NCI-H524 treated with DMSO at 0.1 percent for 48 hours (cell line): Measurements from ENCODE around the gene WFDC10A.
"Not testable (repeated sequence)": the region's sequence is repeated elsewhere in the genome, so short reads cannot be mapped to it uniquely, and the experiment has no call there.

Experiments
- DNase-seq: peaks from one replicate; lab custom pipeline; 2025; lab: John Stamatoyannopoulos, UW

WFDC10A gene

DNA sequence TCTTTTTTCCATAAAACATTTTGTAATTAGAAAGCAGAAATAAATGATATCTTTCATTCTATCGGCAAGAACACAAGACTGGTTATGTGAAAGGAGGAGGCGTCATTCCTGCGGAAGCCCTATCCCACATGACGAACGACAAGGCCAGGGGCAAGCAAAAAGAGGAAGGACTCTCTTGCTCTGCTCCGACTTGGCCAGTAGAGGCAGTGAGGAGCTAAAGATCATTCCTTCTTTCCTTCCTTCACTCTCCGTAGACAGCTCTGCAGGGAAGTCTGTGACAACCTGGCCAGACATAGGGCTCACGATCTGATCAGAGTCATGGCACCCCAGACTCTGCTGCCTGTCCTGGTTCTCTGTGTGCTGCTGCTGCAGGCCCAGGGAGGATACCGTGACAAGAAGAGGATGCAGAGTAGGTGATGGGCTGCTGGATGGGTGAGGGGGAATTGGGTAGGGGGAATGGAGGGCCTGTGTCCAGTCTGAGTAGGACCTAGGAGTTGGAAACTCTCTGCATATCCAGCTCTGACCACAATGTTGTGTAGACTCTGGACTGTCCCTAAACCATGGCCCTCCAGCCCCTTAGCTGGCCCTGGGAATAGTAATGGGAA is at the start of gene WFDC10A:
WFDC10A (plus strand) TSS at position 244 of the 605 bp plus-strand sequence; CDS start at position 319, 75 bp downstream.
- no peak for DNase-seq

DNA sequence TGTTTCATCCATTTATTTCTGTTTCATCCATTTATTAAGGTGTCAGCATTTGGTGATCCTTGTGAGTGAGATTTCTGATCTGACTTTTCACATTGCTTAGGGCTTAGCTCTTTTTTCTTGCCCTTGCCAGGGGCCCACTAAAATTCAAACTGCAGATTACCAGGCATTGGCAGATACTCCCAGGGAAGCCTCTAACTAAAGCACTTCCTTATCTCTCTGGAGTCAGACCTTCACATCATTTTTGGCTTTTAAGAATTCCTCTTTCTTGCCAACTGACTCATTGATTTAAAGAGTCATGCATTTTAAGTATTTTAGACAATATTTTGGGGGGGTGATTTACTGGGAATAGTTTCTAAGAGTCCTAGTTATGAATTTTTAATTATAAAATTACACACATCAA is 47.8 kb upstream of the WFDC10A start:
- no peak for DNase-seq

DNA sequence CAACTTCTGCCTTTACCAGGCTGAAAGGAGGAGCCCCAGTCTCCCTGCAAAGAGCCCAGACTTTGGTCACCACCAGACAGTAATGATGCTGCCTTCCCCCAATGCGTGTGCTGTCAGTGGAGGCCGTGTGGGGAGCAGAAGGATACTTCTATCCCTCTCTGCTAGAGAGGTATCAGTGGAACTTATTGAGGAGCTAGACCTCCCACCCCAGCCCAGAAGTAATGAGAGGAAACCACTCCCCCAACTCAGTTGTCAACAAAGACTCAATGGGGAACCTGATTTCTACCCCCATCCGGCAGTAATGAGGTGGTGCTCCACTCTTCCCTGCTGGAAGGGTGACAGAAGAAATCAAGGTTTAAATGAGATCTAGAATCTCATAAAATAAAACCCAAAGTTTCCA is 46.0 kb upstream of the WFDC10A start:
- DNase-seq: no peak

DNA sequence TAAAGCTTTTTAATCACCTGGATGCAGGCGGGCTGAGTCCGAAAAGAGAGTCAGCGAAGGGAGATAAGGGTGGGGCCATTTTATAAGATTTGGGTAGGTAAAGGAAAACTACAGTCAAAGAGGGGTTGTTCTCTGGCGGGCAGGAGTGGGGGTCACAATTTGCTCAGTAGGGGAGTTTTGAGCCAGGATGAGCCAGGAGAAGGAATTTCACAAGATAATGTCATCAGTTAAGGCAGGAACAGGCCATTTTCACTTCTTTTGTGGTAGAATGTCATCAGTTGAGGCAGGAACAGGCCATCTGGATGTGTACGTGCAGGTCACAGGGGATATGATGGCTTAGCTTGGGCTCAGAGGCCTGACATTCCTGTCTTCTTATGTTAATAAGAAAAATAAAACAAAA is 45.2 kb upstream of the WFDC10A start:
- not testable (repeated sequence) for DNase-seq

DNA sequence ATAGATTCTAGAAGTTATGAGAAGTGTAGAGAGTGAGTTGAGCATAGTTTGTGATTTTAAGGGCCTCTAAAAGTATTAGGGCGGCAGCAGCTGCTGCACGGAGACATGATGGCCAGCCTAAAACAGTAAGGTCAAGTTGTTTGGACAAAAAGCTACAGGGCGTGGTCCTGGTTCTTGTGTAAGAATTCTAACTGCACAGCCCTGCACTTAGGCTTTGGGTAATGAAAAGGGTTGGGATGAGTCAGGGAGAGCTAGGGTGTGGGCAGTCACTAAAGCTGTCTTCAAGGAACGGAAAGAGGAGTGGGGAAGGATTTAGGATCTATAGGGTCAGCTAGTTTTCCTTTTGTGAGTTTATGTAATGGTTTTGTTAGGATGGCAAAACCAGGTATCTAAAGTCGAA is 43.6 kb upstream of the WFDC10A start:
- DNase-seq: not testable (repeated sequence)

DNA sequence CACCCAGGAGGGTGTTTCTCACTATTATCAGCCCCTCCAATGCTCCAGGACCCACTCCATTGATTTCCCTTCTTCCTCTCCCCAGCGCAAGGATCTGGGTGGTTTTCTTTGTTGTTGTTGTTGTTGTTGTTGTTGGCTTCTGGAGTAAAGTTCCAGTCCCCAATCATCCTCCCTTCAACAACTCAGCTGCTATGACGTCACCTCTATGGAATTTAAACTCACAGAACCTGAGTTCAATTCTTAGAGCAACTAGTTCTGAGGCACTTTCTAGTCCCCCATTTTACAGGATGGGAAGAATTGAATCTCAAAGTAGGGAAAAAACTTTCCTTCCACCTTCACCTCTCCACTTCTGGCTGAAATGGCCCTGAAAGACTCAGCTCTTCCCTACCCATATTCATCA is 40.7 kb upstream of the WFDC10A start:
- DNase-seq: no peak

DNA sequence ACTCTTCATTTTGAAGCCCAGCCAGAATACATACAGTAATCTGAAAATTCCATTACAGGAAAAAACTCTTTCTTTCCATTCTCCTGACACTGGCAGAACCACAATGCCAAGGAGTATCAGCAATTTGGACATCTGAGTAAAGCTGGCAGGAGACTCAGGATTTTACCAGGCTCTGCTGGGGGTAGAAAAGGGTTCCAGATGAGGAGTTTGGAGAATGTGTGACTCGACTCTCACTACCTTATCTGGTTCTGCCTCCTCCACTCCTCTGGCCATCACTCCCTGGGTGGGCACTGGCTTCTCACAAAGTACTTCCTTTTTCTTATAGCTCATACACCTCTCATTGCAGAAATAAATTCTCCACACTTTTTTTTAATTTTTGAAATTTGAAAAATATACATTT is 39.8 kb upstream of the WFDC10A start:
- no peak for DNase-seq

DNA sequence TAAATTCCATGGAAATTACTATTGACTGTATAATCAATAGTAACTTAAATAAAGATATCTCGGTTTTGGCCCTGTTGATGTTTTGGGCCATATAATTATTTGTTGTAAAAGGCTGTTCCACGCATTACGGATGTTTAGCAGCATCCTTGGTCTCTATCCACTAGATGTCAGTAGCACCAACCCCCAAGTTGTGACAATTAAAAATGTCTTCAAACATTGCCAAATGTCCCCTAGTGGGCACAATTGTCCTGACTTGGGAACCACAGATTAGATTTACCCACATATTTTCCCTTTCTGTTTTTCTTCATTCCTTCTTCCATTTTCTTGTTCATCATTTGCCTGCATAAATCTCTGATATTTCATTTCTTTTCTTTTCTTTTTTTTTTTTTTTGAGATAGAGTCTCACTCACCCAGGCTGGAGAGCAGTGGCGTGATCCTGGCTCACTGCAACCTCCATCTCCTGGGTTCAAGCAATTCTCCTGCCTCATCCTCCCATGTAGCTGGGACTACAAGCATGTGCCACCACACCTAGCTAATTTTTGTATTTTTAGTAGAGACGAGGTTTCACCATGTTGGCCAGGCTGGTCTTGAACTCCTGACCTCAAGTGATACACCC is 36.9 kb upstream of the WFDC10A start:
- DNase-seq: no peak

DNA sequence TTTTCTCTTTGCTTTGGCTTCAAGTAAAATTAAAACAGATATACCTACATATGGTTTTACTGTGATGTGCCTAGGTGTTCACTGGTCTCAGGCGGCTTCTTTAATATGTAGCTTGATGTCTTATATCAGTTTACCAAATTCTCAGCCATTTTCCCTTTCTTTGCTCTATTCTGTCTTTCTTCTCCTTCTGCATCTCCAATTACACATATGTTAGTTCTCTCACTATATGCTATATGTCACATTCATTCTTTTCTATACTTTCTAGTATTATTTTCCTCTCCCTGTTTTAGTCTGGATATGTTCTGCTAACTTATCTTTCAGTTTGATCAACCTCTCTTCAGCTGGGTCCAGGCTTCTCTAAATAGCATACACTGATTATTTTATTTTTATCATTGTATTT is 36.0 kb upstream of the WFDC10A start:
- no peak for DNase-seq

DNA sequence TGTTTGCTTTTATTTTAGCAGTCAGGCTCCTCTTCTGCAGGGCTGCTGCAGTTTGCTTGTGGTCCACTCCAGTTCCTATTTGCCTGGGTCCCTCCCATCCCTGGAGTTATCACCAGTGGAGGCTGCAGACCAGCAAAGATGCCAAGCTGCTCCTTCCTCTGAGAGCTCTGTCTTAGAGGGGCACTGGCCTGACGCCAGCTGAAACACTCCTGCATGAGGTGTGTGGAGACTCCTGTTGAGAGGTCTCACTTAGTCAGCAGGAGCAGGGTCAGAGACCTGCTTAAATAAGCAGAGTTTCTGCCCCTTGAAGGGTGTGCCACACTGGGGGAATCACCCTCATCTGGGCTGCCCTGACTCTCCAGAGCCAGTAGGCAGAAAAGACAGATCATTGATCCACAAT is 34.3 kb upstream of the WFDC10A start:
- no peak for DNase-seq

DNA sequence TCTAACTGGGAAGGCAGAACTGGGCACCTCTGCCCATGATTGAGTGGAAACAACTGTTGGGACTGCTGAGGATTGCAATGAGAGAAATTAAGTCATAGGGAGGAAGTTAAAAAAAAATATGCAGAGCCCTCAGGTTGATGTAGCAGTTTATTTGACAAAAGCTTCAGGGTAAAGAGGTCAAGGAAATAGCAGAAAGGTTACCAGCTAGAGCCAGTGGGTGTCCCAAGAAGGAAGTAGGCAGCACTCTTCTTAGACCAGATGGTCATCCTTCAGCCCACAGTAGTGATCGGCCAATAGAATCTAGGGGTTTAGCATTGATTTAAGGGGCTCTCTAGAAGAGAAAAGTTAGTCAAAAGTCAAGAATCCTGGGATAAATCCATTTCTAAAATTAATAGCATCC is 21.7 kb upstream of the WFDC10A start:
- DNase-seq: no peak

DNA sequence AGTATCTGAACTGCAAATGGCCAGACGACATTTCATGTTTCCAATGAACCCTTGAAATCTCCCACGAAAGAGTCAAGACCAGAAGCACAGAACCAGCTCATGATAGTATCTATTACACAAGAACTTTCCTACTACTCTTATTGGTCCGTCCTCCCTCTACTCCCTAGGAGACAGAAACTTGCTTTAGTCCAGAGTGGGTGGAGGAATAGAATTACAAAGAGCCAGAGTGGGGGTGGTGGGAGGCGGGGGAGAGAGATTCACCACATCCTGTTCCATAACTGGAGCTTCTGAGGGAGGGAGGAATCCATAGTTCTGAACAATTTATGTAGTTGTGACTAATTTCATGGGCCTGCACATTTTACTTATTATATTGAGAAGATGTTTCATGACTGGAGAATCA is 18.5 kb upstream of the WFDC10A start:
- no peak for DNase-seq

DNA sequence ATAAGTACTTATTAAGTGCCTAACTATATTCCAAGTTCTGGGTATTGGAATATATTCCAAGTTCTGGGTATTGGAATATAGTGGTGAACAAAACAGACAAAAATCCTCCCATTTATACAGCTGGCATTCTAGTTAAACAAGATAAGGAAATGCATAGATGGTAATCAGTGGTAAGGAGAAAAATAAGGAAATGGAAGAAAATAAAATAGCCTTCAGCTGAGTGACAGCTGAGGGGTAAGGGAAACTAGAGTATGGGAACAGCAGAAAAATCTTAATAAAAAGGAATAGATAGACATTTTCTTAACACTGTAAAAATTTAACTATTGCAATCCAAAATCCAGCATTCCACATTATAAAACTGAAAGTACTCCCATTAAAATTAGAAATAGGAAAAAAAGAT is 17.2 kb upstream of the WFDC10A start:
- DNase-seq: no peak

DNA sequence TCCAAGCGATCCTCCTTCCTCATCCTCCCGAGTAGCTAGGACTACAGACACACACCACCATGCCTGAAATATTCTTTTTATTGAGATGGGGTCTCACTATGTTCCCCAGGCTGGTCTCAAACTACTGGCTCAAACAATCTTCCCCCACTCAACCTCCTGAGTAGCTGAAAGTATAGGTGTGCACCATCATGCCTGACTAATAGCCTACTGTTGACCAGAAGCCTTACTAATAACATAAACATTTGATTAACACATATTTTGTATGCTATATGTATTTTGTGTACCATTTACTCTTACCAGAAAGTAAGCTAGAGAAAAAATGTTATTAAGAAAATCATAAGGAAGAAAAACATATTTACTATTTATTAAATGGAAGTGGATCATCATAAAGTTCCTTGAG is 11.9 kb upstream of the WFDC10A start:
- no peak for DNase-seq

DNA sequence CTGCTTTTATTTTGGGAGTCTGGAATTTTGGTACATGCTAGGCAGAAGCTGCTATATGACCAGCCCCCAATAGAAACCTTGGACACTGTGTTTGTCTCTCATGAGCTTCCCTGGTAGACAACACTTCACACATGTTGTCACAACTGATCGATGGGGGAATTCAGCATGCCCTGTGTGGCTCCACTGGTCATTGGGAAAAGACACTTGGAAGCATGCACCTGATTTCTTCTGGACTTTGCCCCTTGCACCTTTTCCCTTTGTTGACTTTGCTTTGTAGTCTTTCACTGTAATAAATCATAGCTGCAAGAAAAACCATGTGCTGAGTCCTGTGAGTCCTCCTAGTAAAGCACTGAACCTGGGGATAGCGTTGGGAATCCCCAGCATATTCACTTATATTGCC is 7.9 kb upstream of the WFDC10A start:
- no peak for DNase-seq

DNA sequence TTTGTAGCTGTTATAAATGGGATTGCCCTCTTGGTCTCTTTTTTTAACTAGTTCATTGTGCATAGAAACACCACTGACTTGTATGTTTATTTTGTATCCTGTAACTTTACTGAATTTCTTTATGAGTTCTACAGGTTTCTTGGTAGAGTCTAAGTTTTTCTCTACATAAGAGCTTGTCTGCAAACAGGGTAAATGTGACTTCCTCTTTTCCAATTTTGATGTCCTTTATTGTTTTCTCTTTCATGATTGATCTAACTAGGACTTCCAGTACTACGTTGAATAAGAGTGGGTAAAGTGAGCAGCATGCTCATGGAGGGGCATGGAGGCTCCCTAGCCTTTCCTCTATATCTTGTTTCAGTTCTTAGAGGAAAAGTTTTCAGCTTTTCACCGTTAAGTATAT is 3.0 kb upstream of the WFDC10A start:
- no peak for DNase-seq

DNA sequence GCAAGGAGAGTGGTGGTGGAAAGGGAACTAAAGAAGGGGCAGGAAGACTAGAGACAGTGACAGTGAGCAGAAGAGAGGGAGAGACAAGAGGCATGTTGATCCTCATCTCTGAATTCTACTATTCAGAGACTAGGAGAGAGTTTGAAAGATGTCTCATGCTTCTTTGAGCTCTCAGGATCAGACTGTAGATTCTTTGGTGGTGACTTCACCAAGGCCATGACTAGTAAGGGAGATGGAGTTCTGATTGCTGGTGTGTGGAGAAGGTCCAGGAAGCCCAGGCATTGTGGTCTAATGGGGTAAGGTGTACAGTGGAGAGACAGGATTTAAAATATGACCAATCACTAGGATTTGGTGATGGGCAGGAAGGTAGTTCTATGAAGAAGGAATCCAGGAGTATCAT is 832 bp downstream of the WFDC10A start:
- DNase-seq: no peak

DNA sequence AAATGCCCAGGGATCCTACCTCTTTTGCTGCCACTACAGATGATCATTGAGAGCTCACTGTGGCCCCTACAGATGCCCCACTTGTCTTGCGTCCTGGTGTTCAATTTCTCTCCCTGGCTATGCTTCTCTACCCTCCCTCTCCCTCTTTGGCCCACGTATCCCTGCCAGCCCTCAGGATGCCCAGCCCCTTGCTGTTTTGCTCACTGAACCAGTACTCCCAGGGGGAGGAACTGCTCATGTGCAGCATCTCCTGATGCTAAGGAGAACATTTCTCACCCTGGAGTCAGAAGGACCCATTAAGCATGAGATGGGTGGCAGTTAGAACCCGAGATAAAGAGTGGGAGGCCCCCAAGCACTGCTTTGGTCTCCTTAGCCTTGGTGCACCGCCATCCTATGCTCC is 1.6 kb downstream of the WFDC10A start, which contains the start of gene WFDC9:
WFDC9 (minus strand) TSS at position 101 of the 400 bp plus-strand sequence. CDS start 21,103 bp downstream, outside the sequence.
- no peak for DNase-seq

DNA sequence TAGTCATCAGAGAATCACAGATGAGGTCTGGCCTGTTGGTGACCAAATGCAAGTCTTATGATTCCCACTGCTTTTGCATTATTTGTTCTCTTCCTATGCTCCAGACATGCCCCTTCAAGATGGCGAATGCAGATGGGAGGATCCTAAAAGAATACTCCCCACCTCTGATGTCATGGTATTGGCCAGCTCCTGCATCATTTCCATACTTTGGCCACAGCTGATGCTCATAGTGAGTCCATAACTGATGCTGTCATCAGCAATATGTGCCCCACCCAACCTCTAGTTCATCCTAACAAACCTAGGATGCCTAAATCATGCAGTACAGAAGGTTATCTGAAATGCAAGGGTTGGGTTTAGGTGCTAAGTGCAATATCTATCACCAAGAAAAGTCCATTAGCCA is 7.0 kb downstream of the WFDC10A start:
- DNase-seq: no peak

DNA sequence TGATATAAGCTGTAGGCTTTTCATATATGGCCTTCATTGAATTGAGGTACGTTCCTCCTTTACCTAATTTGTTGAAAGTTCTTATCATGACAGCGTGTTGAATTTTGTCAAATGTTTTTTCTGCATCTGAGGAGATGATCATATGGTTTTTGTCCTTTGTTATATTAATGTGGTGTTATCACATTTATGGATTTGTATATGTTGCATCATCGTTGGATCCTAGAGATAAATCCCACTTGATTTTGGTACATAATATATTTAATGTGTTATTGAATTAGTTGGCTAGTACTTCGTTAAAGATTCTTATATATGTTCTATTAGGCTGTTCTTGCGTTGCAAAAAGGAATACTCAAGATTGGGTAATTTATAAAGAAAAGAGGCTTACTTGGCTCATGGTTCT is 10.1 kb downstream of the WFDC10A start:
- no peak for DNase-seq

DNA sequence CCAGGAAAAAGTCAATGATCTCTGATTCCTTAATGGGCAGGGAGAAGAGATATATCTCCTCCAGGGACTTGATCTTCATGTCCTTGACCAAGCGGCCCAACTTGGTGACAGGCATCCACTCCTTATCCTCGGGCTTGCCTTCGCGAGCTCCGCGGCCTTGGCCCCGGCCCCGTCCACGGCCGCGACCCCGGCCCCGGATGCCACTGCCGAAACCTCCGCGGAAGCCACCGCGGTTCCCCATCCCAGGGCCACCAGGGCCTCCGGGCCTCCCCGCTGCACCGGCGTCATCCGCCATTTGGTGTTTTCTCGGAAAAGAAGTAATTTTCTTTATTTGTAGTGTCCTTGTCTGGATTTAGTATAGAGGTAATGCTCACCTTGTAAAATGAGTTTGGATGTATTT is 11.5 kb downstream of the WFDC10A start:
- DNase-seq: not testable (repeated sequence)

DNA sequence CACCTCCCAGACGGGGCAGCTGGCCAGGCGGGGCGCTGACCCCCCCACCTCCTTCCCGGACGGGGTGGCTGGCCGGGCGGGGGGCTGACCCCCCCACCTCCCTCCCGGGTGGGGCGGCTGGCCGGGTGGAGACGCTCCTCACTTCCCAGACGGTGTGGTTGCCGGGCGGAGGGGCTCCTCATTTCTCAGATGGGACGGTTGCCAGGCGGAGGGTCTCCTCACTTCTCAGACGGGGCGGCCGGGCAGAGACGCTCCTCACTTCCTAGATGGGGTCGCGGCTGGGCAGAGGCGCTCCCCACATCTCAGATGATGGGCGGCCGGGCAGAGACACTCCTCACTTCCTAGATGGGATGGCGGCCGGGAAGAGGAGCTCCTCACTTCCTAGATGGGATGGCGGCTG is 16.3 kb downstream of the WFDC10A start:
- not testable (repeated sequence) for DNase-seq

DNA sequence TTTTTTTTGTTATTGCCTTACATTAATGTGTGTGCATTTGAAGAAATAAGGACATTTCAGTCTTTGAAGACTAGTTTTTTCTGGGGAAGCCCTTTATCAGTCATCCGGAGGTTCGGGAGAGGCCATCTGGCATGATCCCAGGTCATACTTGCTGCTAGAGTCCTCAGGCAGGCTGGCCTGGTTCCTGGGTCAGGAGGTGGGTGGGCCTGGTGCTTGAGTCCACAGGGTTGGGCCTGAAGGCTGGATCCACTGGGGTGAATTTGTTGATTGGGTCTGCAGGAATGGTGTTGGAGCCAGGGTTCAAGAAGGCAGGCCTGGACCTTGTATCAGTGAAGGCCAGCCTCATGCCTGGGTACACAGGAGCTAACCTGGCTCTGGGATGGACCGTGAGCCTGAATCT is 17.3 kb downstream of the WFDC10A start:
- DNase-seq: no peak

DNA sequence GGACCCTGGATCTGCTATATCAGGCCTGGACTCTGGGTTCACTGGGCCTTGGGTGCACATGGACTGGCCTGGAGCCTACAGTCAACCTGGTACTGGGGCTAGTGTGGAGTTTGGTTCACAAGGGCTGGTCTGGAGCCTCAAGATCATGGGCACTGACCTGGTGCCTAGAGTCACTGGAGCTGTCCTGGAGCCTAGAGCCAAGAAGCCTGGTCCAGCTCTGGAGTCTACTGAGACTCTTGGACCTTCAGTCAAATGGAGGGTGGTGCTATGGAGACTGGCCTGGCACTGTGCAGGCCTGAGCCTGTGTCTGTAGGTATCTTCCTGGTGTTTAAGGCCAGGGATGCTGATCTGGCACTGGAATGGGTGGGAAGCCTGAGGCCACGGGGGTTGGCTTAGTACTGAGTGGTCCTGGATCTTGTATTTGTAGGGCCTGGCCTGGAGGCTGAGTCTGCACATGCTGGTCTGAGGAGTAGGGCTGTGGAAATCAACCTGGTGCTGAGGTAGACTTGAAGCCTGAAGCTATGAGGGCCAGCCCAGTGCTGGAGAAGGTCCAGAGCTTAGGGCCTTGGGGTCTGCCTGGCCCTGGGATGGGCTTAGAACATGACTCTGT is 18.0 kb downstream of the WFDC10A start:
- DNase-seq: no peak
